HG02852 (cell line): ENCODE results near the gene PTPRK.

Experiments used
- ATAC-seq: cut with Tn5 transposase; IDR thresholded peaks from one replicate; pipeline ENCODE4 v1.9.1; 2021; ENCODE audit warnings: mild to moderate bottlenecking, moderate library complexity; ENCODE audit not compliant: unreplicated experiment

The PTPRK gene

GRCh38 chr6:128395596-128395995, 124.8 kb downstream of the PTPRK start:
- ATAC-seq, result no peak

- no peak for ATAC-seq
These were observed 125.2 kb downstream of the PTPRK start for GRCh38 chr6:128395188-128395587.

- no peak for ATAC-seq
These were observed 126.2 kb downstream of the PTPRK start for GRCh38 chr6:128394167-128394566.

- ATAC-seq, result no peak
These were observed 130.4 kb downstream of the PTPRK start for GRCh38 chr6:128389820-128390534.

- ATAC-seq, result no peak
These were observed 132.0 kb downstream of the PTPRK start for GRCh38 chr6:128388380-128388779.

DNA sequence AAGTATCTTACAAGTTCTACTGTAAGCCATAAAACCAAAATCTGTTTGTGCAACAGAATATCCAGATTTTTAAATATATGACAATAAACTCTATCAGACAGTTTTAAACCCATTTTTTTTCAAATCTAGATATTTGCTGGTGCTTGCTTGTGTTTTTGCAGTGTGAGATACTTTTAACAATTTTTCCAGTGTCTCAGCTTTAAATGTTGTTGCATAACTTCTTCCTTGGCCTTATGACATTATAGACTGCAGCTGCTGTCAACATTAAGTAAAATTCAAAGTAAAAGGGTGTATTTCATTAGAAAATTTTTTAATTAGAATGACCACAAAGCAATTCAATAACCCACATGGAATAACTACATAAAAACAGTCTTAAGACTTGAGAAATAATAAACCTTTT, 139.5 kb downstream of the PTPRK start:
- no peak for ATAC-seq

DNA sequence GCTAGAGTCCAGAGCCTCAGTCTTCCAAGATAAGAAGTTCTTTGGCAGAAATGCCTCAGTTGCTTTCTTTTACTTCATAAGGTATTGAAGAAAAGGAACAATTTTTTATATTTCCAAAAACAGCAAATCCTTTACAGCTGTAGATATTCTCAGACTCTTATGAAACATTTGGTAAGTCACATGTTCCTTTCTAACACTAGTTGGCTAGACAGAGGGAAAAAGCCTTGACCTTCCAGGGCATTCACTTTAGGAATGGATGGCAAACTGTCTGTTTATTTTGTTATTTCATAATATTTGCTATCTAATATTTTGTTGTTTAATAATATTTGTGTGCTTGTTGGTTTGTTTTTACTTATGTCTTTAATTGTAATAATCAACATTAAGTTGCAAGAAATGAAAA, 140.8 kb downstream of the PTPRK start:
- ATAC-seq, result no peak

- ATAC-seq, result no peak
These were observed 143.4 kb downstream of the PTPRK start for GRCh38 chr6:128376952-128377503.

- ATAC-seq, result no peak
These were observed 149.3 kb downstream of the PTPRK start for GRCh38 chr6:128371136-128371535.

- ATAC-seq, result no peak
These were observed 150.3 kb downstream of the PTPRK start for GRCh38 chr6:128370072-128370471.

DNA sequence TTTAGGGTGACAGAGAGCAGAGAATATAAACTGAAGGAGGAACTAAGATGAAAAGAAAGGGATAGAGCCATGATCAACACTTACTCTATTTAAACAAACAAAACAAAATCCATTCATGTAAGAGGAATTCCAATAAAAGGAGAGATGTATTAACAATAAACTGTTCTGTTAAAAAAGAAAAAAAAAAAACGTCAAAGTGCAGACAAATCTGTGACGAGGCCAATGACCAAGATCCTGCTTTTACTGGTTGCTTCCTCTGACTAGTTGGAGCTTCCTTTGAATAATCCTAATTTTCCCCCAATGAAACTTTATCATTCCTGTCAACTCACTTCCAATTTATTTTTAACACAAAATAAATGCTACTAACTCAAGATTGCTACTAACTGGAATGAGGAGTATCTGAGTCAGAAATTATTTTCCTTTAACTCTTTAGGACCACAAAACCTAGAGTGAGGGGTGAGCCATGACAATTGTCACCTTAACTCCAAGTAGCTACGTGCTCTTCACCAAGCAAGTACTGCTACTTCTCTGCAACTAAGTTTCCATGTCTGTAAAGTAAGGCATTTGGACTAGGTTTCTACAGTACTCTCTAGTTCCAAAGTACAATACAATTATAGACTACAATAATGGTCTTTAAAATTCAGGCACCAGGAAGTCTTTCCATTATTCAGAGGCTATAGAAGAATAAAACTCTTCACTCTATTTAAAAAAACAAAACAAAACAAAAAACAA, 152.0 kb downstream of the PTPRK start:
- ATAC-seq, result no peak

DNA sequence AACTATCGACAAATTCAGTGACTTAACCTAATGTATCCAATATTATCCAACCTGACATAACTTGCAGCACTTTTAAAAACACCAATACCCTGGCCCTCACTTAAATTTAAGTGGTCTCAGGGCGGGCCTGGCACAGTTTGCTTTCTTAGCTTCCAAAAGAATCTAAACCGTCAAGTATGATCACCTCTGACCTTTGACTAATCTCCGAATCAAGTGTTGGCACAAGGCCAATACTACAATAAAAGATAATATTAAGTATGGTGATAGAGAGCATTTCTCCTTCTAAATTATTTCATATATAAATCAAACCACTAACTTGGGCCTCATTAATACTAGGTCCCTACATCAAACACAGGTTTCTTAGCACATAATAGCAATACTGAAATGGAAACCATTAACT, 153.0 kb downstream of the PTPRK start:
- no peak for ATAC-seq

- ATAC-seq, result no peak
These were observed 154.8 kb downstream of the PTPRK start for GRCh38 chr6:128365520-128366160.

DNA sequence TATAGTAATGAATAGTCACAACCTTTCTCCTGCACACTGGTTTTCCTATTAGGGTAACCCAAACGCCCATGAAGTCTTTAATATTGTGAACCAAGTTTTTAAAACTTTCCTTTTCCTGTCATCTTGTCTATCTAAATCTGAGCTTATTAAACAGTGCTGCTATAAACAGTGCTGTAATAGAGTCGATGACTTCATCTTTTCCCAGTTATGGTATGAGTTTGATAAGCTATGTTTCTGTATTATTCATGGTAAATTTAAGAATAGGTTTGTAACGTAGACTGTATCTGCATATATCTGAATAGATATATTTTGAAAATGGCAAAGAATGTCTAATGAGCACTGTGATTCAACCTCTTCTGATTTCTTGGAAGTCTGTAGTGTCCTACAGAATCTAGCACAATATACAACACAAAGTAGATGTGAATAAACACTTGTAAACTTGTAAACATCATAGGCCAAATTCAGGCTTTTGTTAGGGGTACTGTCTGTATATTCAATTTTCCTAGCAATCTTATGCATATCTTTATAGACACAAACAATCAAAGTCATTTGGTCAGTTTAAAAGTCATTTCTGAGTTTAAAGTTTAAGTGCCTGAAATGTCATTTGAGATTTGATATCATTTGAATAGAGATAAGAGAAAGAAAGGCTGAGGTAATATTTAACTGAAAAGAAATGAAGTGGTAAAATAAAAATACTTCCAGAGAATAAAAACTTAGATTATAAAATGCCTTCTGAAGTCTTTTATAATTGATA, 155.5 kb downstream of the PTPRK start:
- no peak for ATAC-seq

DNA sequence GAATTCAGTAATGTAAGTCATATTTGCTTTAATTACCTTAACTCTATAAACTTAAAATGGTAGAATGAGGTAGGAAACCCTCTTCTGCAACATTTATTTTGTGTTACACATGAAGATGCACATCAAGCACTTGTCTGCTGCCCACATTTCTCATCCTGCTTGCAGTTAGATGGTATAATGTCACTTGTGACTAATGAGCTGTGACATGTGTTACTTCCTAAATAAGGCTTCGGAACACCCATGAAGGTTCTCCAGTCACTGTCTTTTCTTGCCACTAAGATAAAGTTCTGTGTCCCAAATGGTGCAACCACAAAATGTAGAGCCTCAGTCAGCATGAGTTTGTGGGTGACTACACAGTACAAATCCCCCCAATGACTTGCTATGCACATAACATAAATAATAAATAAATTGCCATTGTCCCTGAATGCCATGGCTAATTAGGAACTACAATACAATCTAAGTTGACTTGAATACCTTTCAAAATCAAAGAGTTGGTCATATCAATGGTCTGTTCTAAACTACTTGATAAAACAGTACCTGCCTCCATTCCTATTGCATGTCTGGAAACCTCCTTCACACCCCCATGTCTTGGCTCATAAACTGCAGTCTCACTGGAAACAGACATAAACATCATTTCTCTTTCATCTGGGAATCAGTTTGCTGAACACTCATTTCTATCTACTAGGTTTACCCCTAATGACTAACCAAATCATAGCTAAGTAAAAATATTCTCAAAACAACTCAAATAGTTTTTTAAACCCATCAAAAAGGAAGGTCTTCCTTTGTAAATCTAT, 157.2 kb downstream of the PTPRK start:
- no peak for ATAC-seq

DNA sequence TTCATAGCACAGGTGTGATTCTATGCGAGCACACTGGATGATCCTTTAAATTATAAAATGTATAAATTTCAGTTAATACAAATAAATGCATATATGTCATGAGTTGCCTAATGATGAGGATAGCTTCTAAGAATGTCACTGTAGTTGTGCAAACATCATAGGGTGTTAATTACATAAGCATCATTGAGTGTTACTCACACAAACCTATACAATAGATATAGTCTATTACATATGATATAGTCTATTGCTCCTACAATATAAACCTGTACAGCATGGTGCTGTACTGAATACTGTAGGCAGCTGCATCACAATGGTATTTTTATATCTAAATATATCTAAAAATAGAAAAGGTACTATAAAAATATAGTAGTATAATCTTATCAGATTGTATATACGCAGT, 159.0 kb downstream of the PTPRK start:
- no peak for ATAC-seq

DNA sequence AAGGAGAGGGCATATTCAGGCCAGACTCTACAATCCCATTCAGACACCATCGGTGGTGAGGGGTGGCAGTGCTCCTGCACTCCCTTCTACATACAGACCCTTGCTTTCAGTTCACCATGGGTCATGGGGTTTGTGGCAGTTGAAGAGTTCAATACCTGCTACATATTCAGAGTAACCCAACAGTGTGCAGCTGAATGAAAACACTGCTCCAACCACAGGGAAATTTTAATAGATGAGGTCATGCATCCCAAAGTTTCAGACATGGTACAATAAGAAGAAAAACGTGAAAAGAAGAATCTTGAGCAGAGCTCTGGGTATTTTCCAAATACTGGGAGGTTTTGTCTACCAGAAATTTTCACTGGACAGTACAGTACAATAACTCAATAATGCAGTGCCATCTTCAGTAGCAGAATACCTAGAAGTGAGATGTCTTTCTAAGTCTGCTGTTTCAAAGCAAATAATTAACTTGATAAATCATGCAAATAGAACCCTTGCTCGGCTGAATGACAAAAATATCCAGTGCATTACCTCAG, 162.1 kb downstream of the PTPRK start:
- no peak for ATAC-seq

DNA sequence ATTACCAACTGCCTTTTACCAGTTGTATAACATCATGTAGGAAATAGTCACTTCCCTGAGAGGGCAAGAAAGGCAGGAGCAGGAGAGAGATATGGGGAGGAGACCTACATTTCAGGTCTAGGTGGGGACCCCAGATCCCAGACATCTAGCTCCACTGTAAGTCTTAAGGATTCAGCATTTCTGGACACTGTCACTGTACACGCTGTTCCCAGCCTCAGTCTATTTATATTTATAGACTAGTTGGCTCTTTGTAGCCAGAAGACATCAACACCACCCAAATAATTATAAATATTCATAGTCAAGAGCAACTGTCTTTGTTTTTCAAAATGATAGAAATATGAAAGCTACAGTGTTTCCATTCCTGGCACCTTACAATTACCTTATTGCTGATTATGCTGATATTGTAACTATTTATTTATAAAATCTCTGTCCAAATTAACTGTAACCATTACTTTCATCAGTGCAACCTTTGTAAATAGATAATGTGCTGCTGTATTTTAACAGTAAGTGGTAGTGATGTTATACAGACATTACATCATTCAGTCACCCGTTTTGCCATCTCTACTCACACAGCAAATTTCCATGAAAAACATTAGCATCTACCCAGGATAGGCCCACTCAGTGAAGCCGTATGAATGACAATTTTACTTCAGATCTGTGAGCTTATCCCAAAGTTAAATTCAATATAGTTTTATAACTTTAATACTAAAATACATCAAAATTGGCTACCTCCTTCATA, 162.8 kb downstream of the PTPRK start:
- no peak for ATAC-seq

- ATAC-seq, result no peak
These were observed 168.0 kb downstream of the PTPRK start for GRCh38 chr6:128352366-128352765.

DNA sequence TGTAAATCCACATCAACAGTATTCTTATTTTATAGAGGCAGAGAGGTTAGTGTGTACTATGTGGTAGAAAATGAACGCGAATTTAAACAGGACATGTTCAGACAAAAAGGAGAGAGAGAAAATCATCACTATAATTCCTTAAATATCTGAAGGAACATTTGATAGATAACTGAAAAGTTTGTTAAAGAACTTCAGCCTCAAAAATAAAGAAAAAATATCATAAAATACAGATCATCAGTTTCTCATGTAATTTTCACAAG, 169.2 kb downstream of the PTPRK start:
- no peak for ATAC-seq
